Measurements from ENCODE around the gene NPAS3.

GRCh38 chr14:33323979-33324378 is 385.3 kb downstream of the NPAS3 start:
- TF ChIP-seq CTCF (IDR thresholded peaks at IDR 0.05) = no peak
- no peak for TF ChIP-seq POLR2A (IDR thresholded peaks at IDR 0.05)

Data from tibial nerve (tissue), 3 donors.